HG02943 (cell line): ENCODE results near the gene CDSN.
A peak's percentile ranks its signal among the peaks of the same experiment; 100 is the strongest.
"Not testable (repeated sequence)": the region's sequence is repeated elsewhere in the genome, so short reads cannot be mapped to it uniquely, and the experiment has no call there.

ENCODE experiments used
- ATAC-seq: cut with Tn5 transposase; IDR thresholded peaks from one replicate; pipeline ENCODE4 v1.9.1; 2021; ENCODE audit warnings: mild to moderate bottlenecking, low read depth, moderate library complexity; ENCODE audit not compliant: unreplicated experiment

CDSN gene

GRCh38 chr6:31120151-31120915 lies at the start of gene CDSN:
CDSN (minus strand) TSS chr6:31120446; CDS start chr6:31120419, 27 bp downstream.
- no peak for ATAC-seq

- no peak for ATAC-seq
Measured at GRCh38 chr6:31169123-31169857, 49.0 kb upstream of the CDSN start.

- no peak for ATAC-seq
Measured at GRCh38 chr6:31168606-31169005, 48.4 kb upstream of the CDSN start.

DNA sequence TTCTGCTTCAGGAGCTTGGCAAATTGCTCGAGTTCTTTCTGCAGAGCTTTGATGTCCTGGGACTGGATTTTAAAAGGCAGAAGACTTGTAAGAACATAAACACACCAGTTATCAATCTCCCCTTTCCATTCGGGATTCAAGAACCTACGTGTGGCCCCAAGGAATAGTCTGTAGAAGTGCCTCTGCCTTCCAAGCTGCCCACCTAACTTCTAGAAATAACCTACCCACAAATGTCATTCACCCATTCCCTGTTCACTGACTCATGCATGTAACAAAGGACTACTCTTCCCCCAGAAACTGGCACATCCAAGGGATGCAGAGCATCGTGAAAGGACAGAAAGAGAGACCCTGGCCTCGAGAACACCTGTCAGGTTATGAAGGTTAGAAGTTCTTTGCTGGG lies 45.7 kb upstream of the CDSN start:
- ATAC-seq = no peak

- ATAC-seq = peak; percentile 63
Measured at GRCh38 chr6:31165064-31165832, 45.0 kb upstream of the CDSN start.

- not testable (repeated sequence) for ATAC-seq
Measured at GRCh38 chr6:31164475-31165063, 44.3 kb upstream of the CDSN start.

- ATAC-seq = no peak
Measured at GRCh38 chr6:31163922-31164321, 43.7 kb upstream of the CDSN start.

DNA sequence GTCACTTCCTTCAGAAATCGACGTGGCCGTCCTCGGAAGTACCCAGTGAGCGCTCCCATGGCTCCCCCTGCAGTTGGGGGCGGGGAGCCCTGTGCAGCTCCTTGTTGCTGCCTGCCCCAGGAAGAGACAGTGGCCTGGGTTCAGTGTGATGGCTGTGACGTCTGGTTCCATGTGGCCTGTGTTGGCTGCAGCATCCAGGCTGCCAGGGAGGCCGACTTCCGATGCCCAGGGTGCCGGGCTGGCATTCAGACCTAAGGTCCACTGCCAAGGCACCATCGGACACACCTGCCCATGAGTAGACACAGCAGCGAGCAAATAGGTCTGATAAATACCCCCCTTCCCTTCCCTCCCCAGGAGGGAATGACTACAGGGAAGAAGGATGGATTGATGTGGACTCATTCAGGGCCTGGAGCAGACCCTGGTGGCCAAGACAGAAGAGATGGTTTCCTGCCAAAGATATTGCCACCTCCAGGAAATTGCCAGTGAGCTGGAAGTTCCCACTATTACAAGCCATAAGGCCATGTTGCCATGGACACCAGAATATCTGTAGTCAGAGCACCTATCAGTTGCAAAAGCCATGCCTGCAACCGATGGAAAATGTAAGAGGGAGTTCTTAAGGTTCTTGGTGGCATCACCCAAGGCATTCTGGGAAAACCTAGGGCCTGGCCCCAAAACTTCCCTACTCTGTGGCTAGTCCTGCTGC lies 42.4 kb upstream of the CDSN start:
- no peak for ATAC-seq

DNA sequence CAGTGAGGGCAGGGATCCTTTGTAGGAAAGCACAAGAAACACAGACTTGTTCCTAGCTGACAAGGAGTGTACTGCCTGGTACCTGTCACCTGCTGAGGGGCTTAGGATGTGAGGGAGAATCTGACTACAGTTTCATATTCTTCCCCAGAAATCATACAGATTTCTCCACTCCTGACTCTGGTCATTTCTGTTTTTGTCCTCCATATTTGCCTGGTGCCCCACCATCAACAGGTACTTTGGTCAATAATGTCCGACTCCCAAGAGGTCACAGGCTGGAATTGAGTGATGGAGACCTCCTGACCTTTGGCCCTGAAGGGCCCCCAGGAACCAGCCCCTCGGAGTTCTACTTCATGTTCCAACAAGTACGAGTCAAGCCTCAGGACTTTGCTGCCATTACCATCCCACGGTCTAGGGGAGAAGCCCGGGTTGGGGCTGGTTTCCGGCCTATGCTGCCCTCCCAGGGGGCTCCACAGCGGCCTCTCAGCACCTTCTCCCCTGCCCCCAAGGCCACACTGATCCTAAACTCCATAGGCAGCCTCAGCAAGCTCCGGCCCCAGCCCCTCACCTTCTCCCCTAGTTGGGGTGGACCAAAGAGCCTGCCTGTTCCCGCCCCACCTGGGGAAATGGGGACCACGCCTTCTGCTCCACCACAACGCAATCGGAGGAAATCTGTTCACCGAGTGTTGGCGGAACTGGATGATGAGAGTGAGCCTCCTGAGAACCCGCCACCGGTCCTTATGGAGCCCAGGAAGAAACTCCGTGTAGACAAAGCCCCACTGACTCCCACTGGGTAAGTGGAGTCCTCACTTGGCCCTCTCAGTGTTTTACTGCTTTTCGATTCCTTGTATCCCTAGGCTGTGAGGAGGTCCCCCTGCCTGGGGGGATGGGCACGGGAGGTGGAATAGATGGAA lies 41.2 kb upstream of the CDSN start:
- ATAC-seq = no peak

- ATAC-seq = peak; percentile 2
Measured at GRCh38 chr6:31158863-31159855, 38.9 kb upstream of the CDSN start.

- peak; percentile 60 for ATAC-seq
Measured at GRCh38 chr6:31158140-31158862, 38.1 kb upstream of the CDSN start, which contains the start of gene TCF19. TCF19 (plus strand) TSS chr6:31158589; CDS start chr6:31159470, 881 bp downstream.

DNA sequence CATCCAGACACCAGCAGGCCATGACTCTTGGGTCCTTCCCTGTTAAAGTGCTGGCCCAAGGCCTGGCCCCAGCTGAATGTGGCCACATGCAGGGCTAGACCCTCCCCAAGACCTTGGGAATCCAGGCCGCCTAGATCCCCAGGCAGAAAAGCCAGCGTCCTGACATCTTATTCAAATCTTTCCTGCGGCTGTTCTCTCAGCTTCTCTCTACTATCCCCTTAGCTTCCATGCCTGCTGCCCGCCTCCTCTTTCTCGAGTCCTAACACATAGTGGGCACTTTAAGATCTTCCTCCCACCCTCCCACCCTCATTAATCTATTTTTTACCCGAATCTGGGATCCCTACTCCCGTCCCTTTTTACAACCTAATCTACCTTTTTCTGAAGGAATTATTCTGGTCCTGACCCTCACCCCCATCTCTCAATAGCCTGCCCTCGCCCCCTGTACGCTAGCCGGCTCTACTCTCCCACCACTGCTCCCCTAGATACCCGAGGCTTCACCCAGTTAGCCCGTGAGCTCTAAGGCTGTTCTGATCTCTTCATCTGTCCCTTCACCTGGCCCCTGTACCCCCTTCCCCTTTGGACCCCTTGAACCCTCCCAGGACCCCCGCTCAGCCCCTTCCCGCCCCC lies 37.4 kb upstream of the CDSN start, which contains the start of gene CCHCR1:
Gene CCHCR1 (minus strand): TSS at position 290 of the 627 bp plus-strand sequence. CDS start 202 bp downstream, at position 88.
- ATAC-seq = no peak

- no peak for ATAC-seq
Measured at GRCh38 chr6:31156641-31157040, 36.4 kb upstream of the CDSN start.

- no peak for ATAC-seq
Measured at GRCh38 chr6:31154436-31154835, 34.2 kb upstream of the CDSN start.

DNA sequence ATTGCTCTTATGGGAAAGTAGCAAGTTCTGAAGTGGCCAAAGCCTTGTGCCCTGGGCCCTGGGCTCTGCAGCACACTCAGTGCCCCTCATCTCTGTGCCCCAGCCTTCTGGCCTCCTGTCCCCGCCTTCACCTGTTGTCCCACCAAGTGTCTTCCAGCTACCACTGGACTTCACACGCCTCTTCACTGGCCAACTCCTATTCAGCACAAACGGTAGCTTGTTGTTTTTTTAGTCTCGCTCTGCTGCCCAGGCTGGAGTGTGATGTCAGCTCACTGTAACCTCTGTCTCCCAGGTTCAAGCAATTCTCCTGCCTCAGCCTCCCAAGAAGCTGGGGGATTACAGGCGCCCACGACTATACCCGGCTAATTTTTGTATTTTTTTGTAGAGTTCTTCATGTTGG lies 32.5 kb upstream of the CDSN start:
- ATAC-seq = no peak

- no peak for ATAC-seq
Measured at GRCh38 chr6:31149827-31150447, 29.7 kb upstream of the CDSN start.
